Prostate gland (tissue), 2 donors: ENCODE measurements around the gene DSTN. TPM values are rescaled to one million over a fixed set of nuclear protein-coding genes. Genes with fewer than 3 reads are reported as not detected.

Source experiments
- DNase-seq: peaks from one replicate; pipeline ENCODE4 v3.0.0-alpha.2; 2019; ENCODE audit warnings: low spot score
- H3K27ac ChIP-seq, 2 donors: fragments of 200-600 bp; sonication (generic); 2 replicates each; pipeline ENCODE4 v1.5.1; 2017 to 2019
- H3K27me3 ChIP-seq: fragments of 200-600 bp; sonication (generic); replicated peaks from 2 replicates; pipeline ENCODE4 v1.5.1; 2019; ENCODE audit not compliant: insufficient read depth
- H3K36me3 ChIP-seq, 2 donors: fragments of 200-600 bp; sonication (generic); 1 replicate in 1 of 2; 2 replicates in 1 of 2; pipeline versions ENCODE4 v1.5.1 to v1.8.1; 2017 to 2019
- H3K4me1 ChIP-seq: fragments of 200-600 bp; sonication (generic); replicated peaks from 2 replicates; pipeline ENCODE4 v1.5.1; 2019
- H3K4me3 ChIP-seq, 2 donors: fragments of 200-600 bp; sonication (generic); 2 replicates each; pipeline ENCODE4 v1.5.1; 2017 to 2019
- H3K9me3 ChIP-seq: fragments of 200-600 bp; sonication (generic); 2 replicates; pipeline ENCODE4 v1.5.1; 2017
- CTCF ChIP-seq, 4 experiments: fragments of 200-600 bp in 2 of 4; fragments of 450-650 bp in 2 of 4; sonication (generic) in 2 of 4; IDR thresholded peaks; 1 replicate in 3 of 4; 2 replicates in 1 of 4; pipeline ENCODE4 v1.5.1; 2016 to 2019; ENCODE audit warnings: antibody characterized with exemption in 4 of 4, mild to moderate bottlenecking in 2 of 4, moderate library complexity in 2 of 4
- POLR2A ChIP-seq: fragments of 450-650 bp; IDR thresholded peaks from one replicate; pipeline ENCODE4 v1.6.1; 2016; ENCODE audit warnings: antibody characterized with exemption, mild to moderate bottlenecking
- POLR2AphosphoS5 ChIP-seq: sonication (generic); formaldehyde crosslinking; IDR thresholded peaks from one replicate; pipeline ENCODE4 v1.6.1; 2017; ENCODE audit warnings: antibody characterized with exemption
- WGBS: methylation state at CpG from one replicate; pipeline ENCODE4 v1.1.5; 2018; 5-methylcytosine and 5-hydroxymethylcytosine counted together
- intact Hi-C: fragments of 100-400 bp; cut with DNase I; formaldehyde crosslinking; loops from one replicate; pipeline ENCODE4 v1.14.2; 2022
- total RNA-seq, 2 donors: library from RNA; depleted of rRNA; stranded (reverse); fragments of >200 nt; gene quantifications; one replicate each; pipeline ENCODE4 v1.1.0, GENCODE V29; 2016

The DSTN gene
- total RNA-seq, 2 donors from 2014 or later: 284 to 559 TPM

GRCh38 chr20:17619351-17620093 lies 49.6 kb downstream of the DSTN start:
- Histone ChIP-seq H3K9me3 (no peaks in the 10 kb centered on the region), H3K27ac (no peak overlapping the region), H3K27me3 (no peaks in the 10 kb centered on the region), H3K4me3 (no peak overlapping the region), H3K4me1 (peaks cover 3% of the 10 kb centered on the region), H3K36me3 (peaks cover 4 to 44% of the 10 kb centered on the region in 2 donors)
- WGBS: 85% methylated on average over 28 of the region's 29 CpGs
- TF ChIP-seq CTCF (IDR thresholded peaks at IDR 0.05): no peak
- no peak for TF ChIP-seq POLR2AphosphoS5
- no peak for TF ChIP-seq POLR2A
- intact Hi-C loops: no loop called here
- no peak for DNase-seq

GRCh38 chr20:17620371-17621228 lies 50.7 kb downstream of the DSTN start:
- H3K4me3 ChIP-seq: no peak overlapping the region
- H3K4me1 ChIP-seq: no peaks in the 10 kb centered on the region
- H3K27me3 ChIP-seq: no peaks in the 10 kb centered on the region
- H3K36me3 ChIP-seq: peaks cover 11 to 50% of the 10 kb centered on the region in 2 donors
- no peak overlapping the region for H3K27ac ChIP-seq
- no peaks in the 10 kb centered on the region for H3K9me3 ChIP-seq
- no peak for DNase-seq
- WGBS: 92% methylated on average over 33 of the region's 33 CpGs
- no peak for TF ChIP-seq CTCF (IDR thresholded peaks at IDR 0.05)
- TF ChIP-seq POLR2AphosphoS5: no peak
- no peak for TF ChIP-seq POLR2A
- intact Hi-C loops: no loop called here

GRCh38 chr20:17621229-17621968 lies 51.5 kb downstream of the DSTN start:
- peaks cover 11 to 50% of the 10 kb centered on the region in 2 donors for H3K36me3 ChIP-seq
- H3K27ac ChIP-seq: no peak overlapping the region

More at GRCh38 chr20:17621229-17621968, 51.5 kb downstream of the DSTN start:
- Histone ChIP-seq H3K27me3 (no peaks in the 10 kb centered on the region), H3K4me3 (no peak overlapping the region), H3K9me3 (no peaks in the 10 kb centered on the region), H3K4me1 (no peaks in the 10 kb centered on the region)
- TF ChIP-seq POLR2AphosphoS5: no peak
- TF ChIP-seq POLR2A: no peak
- TF ChIP-seq CTCF (IDR thresholded peaks at IDR 0.05): no peak
- no peak for DNase-seq
- intact Hi-C loops: no loop called here
- 78% methylated on average over 23 of the region's 24 CpGs for WGBS
